Measurements from ENCODE around the gene CCDC88C.
A peak's percentile ranks its signal among the peaks of the same experiment; 100 is the strongest.

CCDC88C gene

DNA sequence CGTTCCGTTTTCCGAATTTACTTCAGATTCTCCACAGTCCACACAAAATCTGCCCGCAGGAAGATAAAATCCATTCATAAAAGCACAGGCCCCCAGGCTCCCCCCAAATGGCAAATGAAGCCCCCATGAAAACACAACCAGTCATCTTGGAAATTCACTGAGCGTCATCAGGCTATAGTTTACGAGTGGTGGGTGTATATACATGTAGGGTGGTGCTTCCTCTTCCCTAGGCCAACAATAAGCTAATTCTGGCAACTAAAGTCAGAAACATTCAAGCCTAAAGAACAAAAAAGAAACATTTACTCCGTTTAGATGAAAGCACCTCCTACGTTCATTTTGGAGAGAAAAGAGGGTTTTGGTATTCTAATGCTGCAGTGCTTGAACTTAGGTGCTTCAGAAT, 179.0 kb downstream of the CCDC88C start:
- DNase-seq (ENCODE audit: low spot score), result no peak
- H2BK5ac ChIP-seq (ENCODE audit: low read length), result no peak overlapping the region
- H3K27ac ChIP-seq (replicated peaks; ENCODE audit: low read length), result no peak overlapping the region
- no peak overlapping the region for H4K91ac ChIP-seq (ENCODE audit: low read depth, low read length, poor library complexity)
- no peak overlapping the region for H2BK12ac ChIP-seq (ENCODE audit: low read length)
- H3K9me3 ChIP-seq (replicated peaks in 1 of 2; ENCODE audit: control insufficient read depth in 2 of 2, insufficient read depth in 1 of 2, low read depth in 1 of 2, low read length in 2 of 2), result peaks cover 0 to 6% of the 10 kb centered on the region in 2 donors
- no peak overlapping the region for H3K23ac ChIP-seq (ENCODE audit: low read depth, low read length, poor library complexity)
- H2BK120ac ChIP-seq (ENCODE audit: low read depth, low read length), result no peak overlapping the region
- H3K4me1 ChIP-seq (ENCODE audit: control insufficient read depth in 2 of 2, insufficient read depth in 1 of 2, low read depth in 1 of 2, low read length in 2 of 2), result peaks cover 0 to under 1% of the 10 kb centered on the region in 2 donors
- H3K4me3 ChIP-seq (ENCODE audit: low read length in 2 of 2), result peak overlapping the region in 1 of 2 donors; percentile 40
- H3K36me3 ChIP-seq (replicated peaks in 1 of 2; ENCODE audit: control insufficient read depth in 2 of 2, insufficient read depth in 2 of 2, low read length in 2 of 2), result no peaks in the 10 kb centered on the region
- no peak overlapping the region for H2BK15ac ChIP-seq (ENCODE audit: low read length)
- no peaks in the 10 kb centered on the region for H3K79me1 ChIP-seq (ENCODE audit: low read depth, low read length)
- no peak overlapping the region for H3K18ac ChIP-seq (ENCODE audit: low read length)
- H3K4ac ChIP-seq (ENCODE audit: low read length), result no peak overlapping the region
- H4K8ac ChIP-seq (ENCODE audit: low read depth, low read length), result no peak overlapping the region
- peaks cover 0 to 10% (median 0%) of the 10 kb centered on the region in 3 experiments for H3K27me3 ChIP-seq (ENCODE audit: control insufficient read depth in 3 of 3, insufficient read depth in 3 of 3, low read depth in 1 of 3, low read length in 3 of 3)
- H2AFZ ChIP-seq (ENCODE audit: low read length), result no peak overlapping the region
- WGBS, 2 donors (ENCODE audit: extremely low coverage in 2 of 2, insufficient read length in 2 of 2, insufficient replicate concordance in 1 of 2), result no CpG with 5 or more reads among the region's 8 CpGs
- no peak overlapping the region for H3K4me2 ChIP-seq (ENCODE audit: insufficient read depth, low read length, poor library complexity, severe bottlenecking)
- no peak overlapping the region for H2AK5ac ChIP-seq (ENCODE audit: low read depth, low read length)
- no peak overlapping the region for H3K9ac ChIP-seq (ENCODE audit: low read depth, low read length, poor library complexity)
- H3K14ac ChIP-seq (ENCODE audit: low read length), result no peak overlapping the region

DNA sequence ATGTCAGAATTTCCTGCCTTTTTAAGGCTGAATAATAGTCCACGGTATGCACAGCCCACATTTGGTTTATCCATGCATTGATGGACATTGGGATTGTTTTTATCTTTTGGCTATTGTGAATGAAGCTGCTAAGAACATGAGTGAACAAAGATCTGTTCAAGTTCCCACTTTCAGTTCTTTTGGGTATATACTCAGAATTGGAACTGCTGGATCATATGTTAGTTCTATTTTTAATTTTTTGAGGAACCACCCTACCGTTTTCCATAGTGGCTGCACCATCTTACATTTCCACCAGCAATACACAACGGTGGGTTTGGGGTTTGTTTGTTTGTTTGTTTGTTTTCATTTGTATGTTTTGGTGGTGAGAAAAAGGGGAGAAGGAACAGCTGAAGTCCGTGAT, 179.5 kb downstream of the CCDC88C start:
- Histone ChIP-seq H3K79me1 (ENCODE audit: low read depth, low read length) (no peaks in the 10 kb centered on the region), H3K4me2 (ENCODE audit: insufficient read depth, low read length, poor library complexity, severe bottlenecking) (no peak overlapping the region), H2BK12ac (ENCODE audit: low read length) (no peak overlapping the region), H3K14ac (ENCODE audit: low read length) (no peak overlapping the region), H2AFZ (ENCODE audit: low read length) (no peak overlapping the region), H3K9ac (ENCODE audit: low read depth, low read length, poor library complexity) (no peak overlapping the region), H3K4me3 (ENCODE audit: low read length in 2 of 2) (no peak overlapping the region), H3K23ac (ENCODE audit: low read depth, low read length, poor library complexity) (no peak overlapping the region), H2BK15ac (ENCODE audit: low read length) (no peak overlapping the region), H3K4ac (ENCODE audit: low read length) (no peak overlapping the region), H2AK5ac (ENCODE audit: low read depth, low read length) (no peak overlapping the region), H3K27me3 (ENCODE audit: control insufficient read depth in 3 of 3, insufficient read depth in 3 of 3, low read depth in 1 of 3, low read length in 3 of 3) (peaks cover 0 to 4% (median 0%) of the 10 kb centered on the region in 3 experiments), H4K8ac (ENCODE audit: low read depth, low read length) (no peak overlapping the region), H3K27ac (replicated peaks; ENCODE audit: low read length) (no peak overlapping the region), H2BK120ac (ENCODE audit: low read depth, low read length) (no peak overlapping the region), H3K36me3 (replicated peaks in 1 of 2; ENCODE audit: control insufficient read depth in 2 of 2, insufficient read depth in 2 of 2, low read length in 2 of 2) (no peaks in the 10 kb centered on the region), H3K18ac (ENCODE audit: low read length) (no peak overlapping the region), H3K4me1 (ENCODE audit: control insufficient read depth in 2 of 2, insufficient read depth in 1 of 2, low read depth in 1 of 2, low read length in 2 of 2) (no peaks in the 10 kb centered on the region), H3K9me3 (replicated peaks in 1 of 2; ENCODE audit: control insufficient read depth in 2 of 2, insufficient read depth in 1 of 2, low read depth in 1 of 2, low read length in 2 of 2) (peaks cover 0 to 6% of the 10 kb centered on the region in 2 donors), H2BK5ac (ENCODE audit: low read length) (no peak overlapping the region), H4K91ac (ENCODE audit: low read depth, low read length, poor library complexity) (no peak overlapping the region)
- no peak for DNase-seq (ENCODE audit: low spot score)
- WGBS, 2 donors (ENCODE audit: extremely low coverage in 2 of 2, insufficient read length in 2 of 2, insufficient replicate concordance in 1 of 2), result no CpG with 5 or more reads among the region's 4 CpGs

DNA sequence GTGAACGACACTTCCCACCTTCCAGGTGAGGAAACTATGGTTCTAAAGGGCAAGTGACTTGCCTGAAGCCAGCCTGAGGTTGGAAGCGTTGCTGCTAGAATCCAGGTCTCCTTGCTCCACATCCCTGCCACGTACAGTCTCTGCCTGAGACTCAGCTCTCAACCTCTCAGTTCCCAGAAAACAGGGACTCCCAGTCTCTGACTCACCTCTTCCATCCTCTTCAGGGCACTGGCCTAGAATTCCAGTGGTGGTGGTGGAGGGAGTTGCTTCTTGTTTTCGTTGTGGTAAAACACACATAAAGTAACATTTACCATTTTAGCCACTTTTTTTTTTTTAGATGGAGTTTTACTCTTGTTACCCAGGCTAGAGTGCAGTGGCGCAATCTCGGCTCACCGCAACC, 180.4 kb downstream of the CCDC88C start:
- no peak for DNase-seq (ENCODE audit: low spot score)
- no peaks in the 10 kb centered on the region for H3K4me1 ChIP-seq (ENCODE audit: control insufficient read depth in 2 of 2, insufficient read depth in 1 of 2, low read depth in 1 of 2, low read length in 2 of 2)
- H3K4me2 ChIP-seq (ENCODE audit: insufficient read depth, low read length, poor library complexity, severe bottlenecking), result no peak overlapping the region
- H2BK120ac ChIP-seq (ENCODE audit: low read depth, low read length), result no peak overlapping the region
- no peak overlapping the region for H2AFZ ChIP-seq (ENCODE audit: low read length)
- no peak overlapping the region for H2BK12ac ChIP-seq (ENCODE audit: low read length)
- peaks cover 0 to 6% of the 10 kb centered on the region in 2 donors for H3K9me3 ChIP-seq (replicated peaks in 1 of 2; ENCODE audit: control insufficient read depth in 2 of 2, insufficient read depth in 1 of 2, low read depth in 1 of 2, low read length in 2 of 2)
- no peak overlapping the region for H3K9ac ChIP-seq (ENCODE audit: low read depth, low read length, poor library complexity)
- no peak overlapping the region for H2BK5ac ChIP-seq (ENCODE audit: low read length)
- H4K91ac ChIP-seq (ENCODE audit: low read depth, low read length, poor library complexity), result no peak overlapping the region
- no CpG with 5 or more reads among the region's 7 CpGs for WGBS, 2 donors (ENCODE audit: extremely low coverage in 2 of 2, insufficient read length in 2 of 2, insufficient replicate concordance in 1 of 2)
- H2AK5ac ChIP-seq (ENCODE audit: low read depth, low read length), result no peak overlapping the region
- H3K14ac ChIP-seq (ENCODE audit: low read length), result no peak overlapping the region
- no peak overlapping the region for H3K4ac ChIP-seq (ENCODE audit: low read length)
- no peaks in the 10 kb centered on the region for H3K79me1 ChIP-seq (ENCODE audit: low read depth, low read length)
- H3K23ac ChIP-seq (ENCODE audit: low read depth, low read length, poor library complexity), result no peak overlapping the region
- no peak overlapping the region for H4K8ac ChIP-seq (ENCODE audit: low read depth, low read length)
- no peak overlapping the region for H3K27ac ChIP-seq (replicated peaks; ENCODE audit: low read length)
- no peaks in the 10 kb centered on the region for H3K36me3 ChIP-seq (replicated peaks in 1 of 2; ENCODE audit: control insufficient read depth in 2 of 2, insufficient read depth in 2 of 2, low read length in 2 of 2)
- no peak overlapping the region for H2BK15ac ChIP-seq (ENCODE audit: low read length)
- H3K4me3 ChIP-seq (ENCODE audit: low read length in 2 of 2), result no peak overlapping the region
- H3K18ac ChIP-seq (ENCODE audit: low read length), result no peak overlapping the region
- H3K27me3 ChIP-seq (ENCODE audit: control insufficient read depth in 3 of 3, insufficient read depth in 3 of 3, low read depth in 1 of 3, low read length in 3 of 3), result no peaks in the 10 kb centered on the region

DNA sequence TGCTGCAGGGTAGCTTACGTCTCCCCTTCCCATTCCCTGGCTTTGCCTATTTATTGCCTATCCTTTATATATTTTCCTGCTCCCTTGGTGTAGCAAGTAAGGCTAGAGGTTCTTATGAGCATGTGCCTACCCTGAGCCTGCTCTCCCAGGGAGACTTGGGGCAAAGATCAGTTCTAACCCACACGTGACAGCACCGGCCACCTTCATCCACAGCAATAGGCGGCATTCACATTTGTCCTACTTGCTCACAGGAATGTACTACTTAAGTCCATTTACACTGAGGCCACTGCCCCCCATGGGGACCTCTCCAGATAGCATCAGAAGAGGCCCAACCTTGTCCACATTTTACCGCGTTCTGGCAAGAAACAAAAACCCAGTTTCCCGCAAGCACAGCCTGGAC, 181.8 kb downstream of the CCDC88C start:
- Histone ChIP-seq H3K4me2 (ENCODE audit: insufficient read depth, low read length, poor library complexity, severe bottlenecking) (no peak overlapping the region), H2BK5ac (ENCODE audit: low read length) (no peak overlapping the region), H2BK15ac (ENCODE audit: low read length) (no peak overlapping the region), H2AK5ac (ENCODE audit: low read depth, low read length) (no peak overlapping the region), H3K36me3 (replicated peaks in 1 of 2; ENCODE audit: control insufficient read depth in 2 of 2, insufficient read depth in 2 of 2, low read length in 2 of 2) (no peaks in the 10 kb centered on the region), H3K23ac (ENCODE audit: low read depth, low read length, poor library complexity) (no peak overlapping the region), H2AFZ (ENCODE audit: low read length) (no peak overlapping the region), H2BK120ac (ENCODE audit: low read depth, low read length) (no peak overlapping the region), H2BK12ac (ENCODE audit: low read length) (no peak overlapping the region), H4K8ac (ENCODE audit: low read depth, low read length) (no peak overlapping the region), H3K14ac (ENCODE audit: low read length) (no peak overlapping the region), H3K4me3 (ENCODE audit: low read length in 2 of 2) (no peak overlapping the region), H3K9ac (ENCODE audit: low read depth, low read length, poor library complexity) (no peak overlapping the region), H3K4ac (ENCODE audit: low read length) (no peak overlapping the region), H3K27me3 (ENCODE audit: control insufficient read depth in 3 of 3, insufficient read depth in 3 of 3, low read depth in 1 of 3, low read length in 3 of 3) (no peaks in the 10 kb centered on the region), H4K91ac (ENCODE audit: low read depth, low read length, poor library complexity) (no peak overlapping the region), H3K18ac (ENCODE audit: low read length) (no peak overlapping the region), H3K79me1 (ENCODE audit: low read depth, low read length) (no peaks in the 10 kb centered on the region), H3K9me3 (replicated peaks in 1 of 2; ENCODE audit: control insufficient read depth in 2 of 2, insufficient read depth in 1 of 2, low read depth in 1 of 2, low read length in 2 of 2) (peaks cover 7 to 12% of the 10 kb centered on the region in 2 donors), H3K27ac (replicated peaks; ENCODE audit: low read length) (no peak overlapping the region), H3K4me1 (ENCODE audit: control insufficient read depth in 2 of 2, insufficient read depth in 1 of 2, low read depth in 1 of 2, low read length in 2 of 2) (no peaks in the 10 kb centered on the region)
- DNase-seq (ENCODE audit: low spot score), result no peak
- whole genome bisulfite sequencing, 2 donors (ENCODE audit: extremely low coverage in 2 of 2, insufficient read length in 2 of 2, insufficient replicate concordance in 1 of 2), result no CpG with 5 or more reads among the region's 7 CpGs

Measured in neuronal stem cell (in vitro differentiated cells).